Transverse colon (tissue), 4 donors: ENCODE data around the gene MB21D2. TPM values are rescaled to one million over a fixed set of nuclear protein-coding genes. Genes with fewer than 3 reads are reported as not detected.
"Not testable (repeated sequence)": the region's sequence is repeated elsewhere in the genome, so short reads cannot be mapped to it uniquely, and the experiment has no call there.

Experiments
- DNase-seq: peaks from one replicate; pipeline ENCODE4 v3.0.0-alpha.2; 2019
- H3K27ac ChIP-seq, 4 donors: fragments of 200-600 bp; sonication (generic); 2 replicates each; pipeline ENCODE4 v1.5.1; 2016 to 2018; ENCODE audit warnings: inconsistent platforms in 4 of 4
- H3K27me3 ChIP-seq: fragments of 200-600 bp; sonication (generic); 2 replicates; pipeline ENCODE4 v1.5.1; 2017; ENCODE audit warnings: inconsistent platforms
- H3K36me3 ChIP-seq, 4 donors: fragments of 200-600 bp; sonication (generic); 2 replicates each; pipeline ENCODE4 v1.5.1; 2017 to 2019; ENCODE audit warnings: inconsistent platforms in 4 of 4
- H3K4me1 ChIP-seq, 4 donors: fragments of 200-600 bp; sonication (generic); 2 replicates each; pipeline ENCODE4 v1.5.1; 2017 to 2020; ENCODE audit warnings: inconsistent platforms in 4 of 4
- H3K4me3 ChIP-seq, 4 donors: fragments of 200-600 bp; sonication (generic); 1 replicate in 1 of 4; 2 replicates in 3 of 4; pipeline versions ENCODE4 v1.5.1 to v1.6.1; 2017 to 2019; ENCODE audit warnings: inconsistent platforms in 4 of 4
- H3K9me3 ChIP-seq, 2 donors: fragments of 200-600 bp; sonication (generic); 2 replicates each; pipeline ENCODE4 v1.5.1; 2017 to 2019; ENCODE audit warnings: inconsistent platforms in 2 of 2
- CTCF ChIP-seq, 5 experiments: fragments of 200-600 bp in 3 of 5; fragments of 450-650 bp in 2 of 5; sonication (generic) in 3 of 5; IDR thresholded peaks; 1 replicate in 2 of 5; 2 replicates in 3 of 5; pipeline ENCODE4 v1.5.1; 2016 to 2017; ENCODE audit warnings: antibody characterized with exemption in 5 of 5, inconsistent platforms in 3 of 5, mild to moderate bottlenecking in 2 of 5, moderate library complexity in 1 of 5
- EP300 ChIP-seq: sonication (generic); formaldehyde crosslinking; IDR thresholded peaks from one replicate; pipeline ENCODE4 v1.6.1; 2017; ENCODE audit warnings: antibody characterized with exemption, low read depth
- POLR2A ChIP-seq: fragments of 450-650 bp; IDR thresholded peaks from one replicate; pipeline ENCODE4 v1.6.1; 2016; ENCODE audit warnings: antibody characterized with exemption, mild to moderate bottlenecking, moderate library complexity
- POLR2AphosphoS5 ChIP-seq, 3 donors: sonication (generic); formaldehyde crosslinking; IDR thresholded peaks; one replicate each; pipeline ENCODE4 v1.6.1; 2016; ENCODE audit warnings: antibody characterized with exemption in 3 of 3
- WGBS, 2 donors: methylation state at CpG; one replicate each; pipeline ENCODE4 v1.1.5; 2018; ENCODE audit warnings: low coverage in 1 of 2; 5-methylcytosine and 5-hydroxymethylcytosine counted together
- in situ Hi-C, 4 donors: fragments of 200-750 bp; cut with MboI; loops; one replicate each; pipeline versions ENCODE4 v1.15.0 to v1.15.1; 2017; ENCODE audit warnings: low sequenced_read_pairs in 3 of 4, low pct_ligation_motif_present in 1 of 4, low pct_unique_long_range_greater_than_20kb in 1 of 4
- intact Hi-C: fragments of 100-400 bp; cut with DNase I; formaldehyde crosslinking; loops from one replicate; pipeline ENCODE4 v1.15.1; 2023; ENCODE audit warnings: low total_unique reads
- total RNA-seq, 4 donors: library from RNA; depleted of rRNA; stranded (reverse); fragments of >200 nt; gene quantifications; one replicate each; pipeline ENCODE4 v1.1.0, GENCODE V29; 2016

MB21D2 gene
- total RNA-seq, 4 donors from 2014 or later = 1.5 to 8.4 (median 4.2) TPM

GRCh38 chr3:192795021-192795420, 122.6 kb downstream of the MB21D2 start:
- in situ Hi-C loops = loop anchor here in 1 of 4 donors (25.0 kb wide), 1 partner anchor 233 kb away; no protein-coding TSS in a partner anchor
- H3K36me3 ChIP-seq = no peaks in the 10 kb centered on the region
- H3K4me1 ChIP-seq = no peaks in the 10 kb centered on the region
- no peak overlapping the region for H3K4me3 ChIP-seq
- intact Hi-C loops = no loop called here
- H3K9me3 ChIP-seq = no peaks in the 10 kb centered on the region
- DNase-seq = no peak
- WGBS, 2 donors = 75% methylated on average over 6 of the region's 6 CpGs
- H3K27ac ChIP-seq = no peak overlapping the region
- no peaks in the 10 kb centered on the region for H3K27me3 ChIP-seq
- TF ChIP-seq EP300 (no peak), POLR2A (no peak), POLR2AphosphoS5 (IDR thresholded peaks at IDR 0.05) (no peak), CTCF (IDR thresholded peaks at IDR 0.05) (no peak)

GRCh38 chr3:192794216-192794615, 123.4 kb downstream of the MB21D2 start:
- DNase-seq = no peak
- no peaks in the 10 kb centered on the region for H3K4me1 ChIP-seq
- in situ Hi-C loops = loop anchor here in 1 of 4 donors (25.0 kb wide), 1 partner anchor 232 kb away; no protein-coding TSS in a partner anchor
- no peak overlapping the region for H3K4me3 ChIP-seq
- TF ChIP-seq POLR2A (no peak), CTCF (IDR thresholded peaks at IDR 0.05) (no peak), POLR2AphosphoS5 (IDR thresholded peaks at IDR 0.05) (no peak)
- H3K27me3 ChIP-seq = no peaks in the 10 kb centered on the region
- WGBS, 2 donors = 82% methylated on average over 3 of the region's 3 CpGs; no CpG with 5 or more reads in 1 of the 2 donors
- H3K36me3 ChIP-seq = no peaks in the 10 kb centered on the region
- no peak overlapping the region for H3K27ac ChIP-seq
- intact Hi-C loops = no loop called here
- H3K9me3 ChIP-seq = no peaks in the 10 kb centered on the region

- H3K4me3 ChIP-seq, H3K36me3 ChIP-seq, H3K9me3 ChIP-seq, H3K27ac ChIP-seq, H3K4me1 ChIP-seq, intact Hi-C loops, H3K27me3 ChIP-seq, DNase-seq: not testable (repeated sequence)
- 96% methylated on average over 47 of the region's 57 CpGs; no CpG with 5 or more reads in 1 of the 2 donors for WGBS, 2 donors
- in situ Hi-C loops = loop anchor here in 1 of 4 donors (25.0 kb wide), 1 partner anchor 227 kb away; no protein-coding TSS in a partner anchor
Observed at GRCh38 chr3:192788816-192789515, 128.7 kb downstream of the MB21D2 start.

DNA sequence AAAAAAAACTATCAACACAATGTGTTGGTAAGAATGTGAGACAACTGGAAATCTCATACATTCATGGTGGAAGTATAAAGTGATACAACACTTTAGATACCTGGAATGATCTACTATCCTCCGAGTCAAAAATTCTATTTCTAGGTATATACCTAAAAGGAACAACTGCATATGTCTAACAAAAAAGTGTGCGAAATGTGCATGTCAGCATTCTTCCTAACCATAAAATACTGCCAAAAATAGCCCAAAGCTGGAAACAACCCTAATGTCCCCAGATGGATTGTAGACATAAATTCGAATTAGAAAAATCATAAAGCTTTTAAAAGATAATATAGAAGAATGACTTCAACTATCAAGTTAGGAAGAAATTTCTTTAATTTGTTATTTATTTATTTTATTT, 139.1 kb downstream of the MB21D2 start:
- TF ChIP-seq POLR2A = no peak
- TF ChIP-seq CTCF (IDR thresholded peaks at IDR 0.05) = no peak
- no peak for TF ChIP-seq EP300
- no peak for TF ChIP-seq POLR2AphosphoS5 (IDR thresholded peaks at IDR 0.05)
- in situ Hi-C loops (loop anchor here in 1 of 4 donors (25.0 kb wide), 1 partner anchor 216 kb away; no protein-coding TSS in a partner anchor), intact Hi-C loops (no loop called here)
- H3K36me3 ChIP-seq = no peaks in the 10 kb centered on the region
- no peak for DNase-seq
- no peak overlapping the region for H3K4me3 ChIP-seq
- no peak overlapping the region for H3K27ac ChIP-seq
- H3K9me3 ChIP-seq = peaks cover 0 to 4% of the 10 kb centered on the region in 2 donors
- no peaks in the 10 kb centered on the region for H3K27me3 ChIP-seq
- WGBS, 2 donors = 79 to 81% methylated on average over 3 of the region's 3 CpGs
- H3K4me1 ChIP-seq = no peaks in the 10 kb centered on the region

- in situ Hi-C loops, H3K27me3 ChIP-seq, intact Hi-C loops, DNase-seq, H3K36me3 ChIP-seq, H3K4me3 ChIP-seq, H3K9me3 ChIP-seq, H3K4me1 ChIP-seq, H3K27ac ChIP-seq: not testable (repeated sequence)
- WGBS, 2 donors = 67 to 74% methylated on average over 4 of the region's 4 CpGs
Observed at GRCh38 chr3:192774341-192774740, 143.3 kb downstream of the MB21D2 start.
